Urinary bladder (tissue), 4 donors: Measurements from ENCODE around the gene CORIN. TPM values are rescaled to one million over a fixed set of nuclear protein-coding genes. Genes with fewer than 3 reads are reported as not detected.

Source experiments
- DNase-seq: peaks from one replicate; pipeline ENCODE4 v3.0.0-alpha.2; 2015; ENCODE audit errors: extremely low spot score
- H3K27ac ChIP-seq: one replicate; pipeline ENCODE4 v1.5.1; 2013; ENCODE audit warnings: low read depth, mild to moderate bottlenecking, moderate library complexity
- H3K36me3 ChIP-seq: one replicate; pipeline ENCODE4 v1.6.1; 2013; ENCODE audit warnings: mild to moderate bottlenecking, moderate library complexity; ENCODE audit not compliant: insufficient read depth
- H3K4me1 ChIP-seq: one replicate; pipeline ENCODE4 v1.6.1; 2013; ENCODE audit warnings: mild to moderate bottlenecking, moderate library complexity; ENCODE audit not compliant: insufficient read depth
- H3K4me3 ChIP-seq: one replicate; pipeline ENCODE4 v1.5.1; 2013; ENCODE audit warnings: low read depth, low read length
- WGBS: extraction: QIAGEN DNeasy Blood & Tissue Kit; methylation state at CpG from one replicate; pipeline ENCODE4 v1.1.7; 2013; 5-methylcytosine and 5-hydroxymethylcytosine counted together
- polyA plus RNA-seq: library from polyadenylated mRNA; stranded (reverse); fragments of 200-250 nt; gene quantifications from one replicate; pipeline ENCODE4 v1.2.3, GENCODE V29; 2013
- total RNA-seq: library from RNA; depleted of rRNA; stranded (reverse); fragments of >200 nt; gene quantifications from one replicate; pipeline ENCODE4 v1.2.3, GENCODE V29; 2014
- donor health status: healthy with polysubstance abuse.
- donor health status: healthy.

Gene CORIN
- total and polyA plus RNA-seq, 2 donors, result 8.6 to 20.9 TPM

- no peaks in the 10 kb centered on the region for H3K36me3 ChIP-seq
- 48% methylated on average over 7 of the region's 7 CpGs for WGBS
- no peak for DNase-seq
These were observed 13.0 kb downstream of the CORIN start for GRCh38 chr4:47824840-47825239.

GRCh38 chr4:47819178-47819577, 18.7 kb downstream of the CORIN start:
- H3K4me3 ChIP-seq, result no peak overlapping the region
- H3K4me1 ChIP-seq, result no peaks in the 10 kb centered on the region
- 65% methylated on average over 1 of the region's 1 CpG for WGBS
- DNase-seq, result no peak
- H3K36me3 ChIP-seq, result no peaks in the 10 kb centered on the region
- H3K27ac ChIP-seq, result no peak overlapping the region

More at GRCh38 chr4:47824840-47825239, 13.0 kb downstream of the CORIN start:
- Histone ChIP-seq H3K4me3 (no peak overlapping the region), H3K27ac (no peak overlapping the region), H3K4me1 (no peaks in the 10 kb centered on the region)

GRCh38 chr4:47817275-47817674, 20.6 kb downstream of the CORIN start:
- no peak overlapping the region for H3K4me3 ChIP-seq
- no peaks in the 10 kb centered on the region for H3K4me1 ChIP-seq
- no peak for DNase-seq
- no peak overlapping the region for H3K27ac ChIP-seq
- no peaks in the 10 kb centered on the region for H3K36me3 ChIP-seq

DNA sequence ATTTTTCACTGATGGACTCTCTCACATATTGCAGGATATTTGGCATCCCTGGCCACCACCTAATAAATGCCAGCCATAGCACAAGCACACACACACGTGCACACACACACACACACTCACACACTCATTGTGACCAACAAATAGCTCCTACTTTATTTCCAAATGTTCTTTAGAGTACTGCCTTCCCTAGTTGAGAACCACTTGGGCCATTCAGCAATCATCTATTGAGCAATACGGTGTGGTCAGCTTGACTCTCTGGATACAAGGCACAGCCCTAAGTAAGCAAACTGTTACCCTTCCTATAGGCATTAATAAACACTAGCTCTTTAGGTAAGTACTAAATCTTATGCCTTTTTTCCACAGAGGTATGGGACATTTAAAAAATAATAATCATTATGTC, 21.1 kb downstream of the CORIN start:
- Histone ChIP-seq H3K4me3 (no peak overlapping the region), H3K4me1 (no peaks in the 10 kb centered on the region), H3K36me3 (no peaks in the 10 kb centered on the region), H3K27ac (no peak overlapping the region)
- DNase-seq, result no peak
- WGBS, result 92% methylated on average over 2 of the region's 2 CpGs

DNA sequence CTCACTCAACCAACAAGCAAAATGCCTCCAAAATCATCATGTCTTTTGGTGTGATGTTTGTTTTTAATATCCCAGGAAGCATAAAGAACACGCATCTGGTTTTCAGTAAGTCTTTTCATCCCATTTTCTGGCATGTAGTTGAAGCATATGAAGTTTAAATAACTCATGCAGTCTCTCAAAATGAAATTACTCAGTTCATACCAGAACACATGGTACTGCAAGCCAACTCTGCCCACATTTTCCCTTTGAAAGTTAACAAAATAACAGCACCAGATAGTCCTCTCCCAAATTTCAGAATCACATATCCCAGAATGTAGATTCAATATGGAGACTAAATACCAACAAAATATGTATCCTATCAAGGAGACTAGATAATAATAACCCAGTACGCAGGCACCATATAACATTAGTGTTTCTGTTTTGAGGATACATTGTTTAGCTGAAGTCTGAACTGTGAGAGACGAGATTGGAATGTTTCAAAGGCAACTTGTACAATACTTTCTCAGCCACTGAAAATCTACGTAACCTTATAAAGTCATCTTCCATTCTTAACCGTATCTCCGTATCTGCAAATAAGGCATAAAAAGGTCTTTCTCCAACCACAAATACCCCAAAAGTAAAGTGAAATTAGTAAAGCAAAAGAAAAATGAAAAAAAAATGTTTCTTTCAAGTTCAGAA, 23.1 kb downstream of the CORIN start:
- H3K36me3 ChIP-seq, result no peaks in the 10 kb centered on the region
- no peak for DNase-seq
- H3K4me1 ChIP-seq, result no peaks in the 10 kb centered on the region
- H3K4me3 ChIP-seq, result no peak overlapping the region
- H3K27ac ChIP-seq, result no peak overlapping the region
- 47% methylated on average over 6 of the region's 6 CpGs for WGBS

DNA sequence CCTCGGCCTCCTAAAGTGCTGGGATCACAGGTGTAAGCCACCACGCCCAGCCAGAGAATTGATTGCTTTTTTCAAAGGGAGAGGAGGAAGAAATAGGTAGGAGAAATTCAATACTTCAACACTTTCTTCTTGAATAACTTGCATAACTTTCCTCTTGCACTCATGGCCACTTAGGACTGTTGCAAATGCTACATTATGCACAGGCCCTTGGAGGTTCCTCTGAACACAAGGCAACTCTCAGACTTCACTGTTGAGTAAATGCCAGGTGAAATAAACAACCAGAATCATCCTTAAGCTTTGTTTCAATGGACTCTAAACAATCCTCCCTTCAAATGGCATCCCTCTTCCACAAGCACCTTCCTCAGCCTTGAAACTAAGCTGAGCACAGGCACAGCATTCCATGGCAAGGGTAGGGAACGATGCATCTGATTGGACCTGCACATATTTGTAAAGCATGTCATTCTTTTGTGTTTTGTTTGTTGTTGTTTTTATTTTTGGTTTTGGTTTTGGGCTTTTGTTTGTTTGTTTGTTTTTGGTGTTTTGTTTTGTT, 28.1 kb downstream of the CORIN start:
- Histone ChIP-seq H3K4me1 (no peaks in the 10 kb centered on the region), H3K27ac (no peak overlapping the region), H3K4me3 (no peak overlapping the region), H3K36me3 (no peaks in the 10 kb centered on the region)
- DNase-seq, result no peak
- WGBS, result 87% methylated on average over 3 of the region's 3 CpGs

DNA sequence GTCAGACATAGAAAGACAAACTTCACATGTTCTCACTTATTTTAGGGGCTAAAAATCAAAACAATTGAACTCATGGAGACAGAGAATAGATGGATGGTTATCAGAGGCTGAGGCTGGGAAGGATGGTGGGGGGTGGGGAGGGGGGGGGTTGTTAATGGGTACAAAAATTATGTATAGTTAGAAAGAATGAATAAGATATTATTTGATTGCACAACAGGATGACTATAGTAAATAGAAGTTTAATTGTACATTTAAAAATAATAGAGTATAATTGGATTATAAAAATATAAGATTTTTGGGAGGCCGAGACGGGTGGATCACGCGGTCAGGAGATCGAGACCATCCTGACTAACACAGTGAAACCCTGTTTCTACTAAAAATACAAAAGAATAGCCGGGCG, 33.3 kb downstream of the CORIN start:
- Histone ChIP-seq H3K4me3 (no peak overlapping the region), H3K27ac (no peak overlapping the region), H3K4me1 (no peaks in the 10 kb centered on the region), H3K36me3 (no peaks in the 10 kb centered on the region)
- 98% methylated on average over 7 of the region's 7 CpGs for WGBS
- DNase-seq, result no peak

DNA sequence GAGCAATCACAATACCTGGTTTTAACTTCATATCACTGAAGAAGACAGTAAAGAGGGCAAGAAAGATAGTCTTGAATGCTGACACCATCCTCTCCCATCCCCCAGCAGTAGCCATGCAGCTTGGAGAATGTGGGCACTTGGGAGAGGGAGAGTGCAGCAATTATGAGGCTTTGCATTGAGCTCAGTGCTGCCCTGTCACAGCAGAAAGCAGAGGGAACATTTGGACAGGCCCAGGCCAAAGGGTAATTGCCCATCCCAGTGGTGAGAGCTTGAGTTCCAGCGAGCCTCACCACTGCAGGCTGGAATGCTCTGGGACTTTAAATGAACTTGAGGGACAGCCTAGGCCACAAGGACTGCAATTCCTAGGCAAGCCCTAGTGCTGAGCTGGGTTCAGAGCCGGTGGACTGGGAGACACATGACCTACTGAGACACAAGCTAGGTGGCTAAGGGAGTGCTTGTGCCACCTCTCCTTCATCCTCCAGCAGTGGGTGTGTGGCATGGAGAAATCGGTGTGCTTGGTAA, 36.3 kb downstream of the CORIN start:
- no peak for DNase-seq
- WGBS, result 81% methylated on average over 3 of the region's 3 CpGs
- H3K27ac ChIP-seq, result no peak overlapping the region

GRCh38 chr4:47798165-47798564, 39.7 kb downstream of the CORIN start:
- no peak for DNase-seq
- Histone ChIP-seq H3K36me3 (no peaks in the 10 kb centered on the region), H3K27ac (no peak overlapping the region), H3K4me3 (no peak overlapping the region), H3K4me1 (no peaks in the 10 kb centered on the region)
- 28% methylated on average over 3 of the region's 3 CpGs for WGBS

More for the DNA sequence above, 36.3 kb downstream of the CORIN start:
- no peak overlapping the region for H3K4me3 ChIP-seq
- H3K36me3 ChIP-seq, result no peaks in the 10 kb centered on the region
- no peaks in the 10 kb centered on the region for H3K4me1 ChIP-seq

GRCh38 chr4:47791965-47792364, 45.9 kb downstream of the CORIN start:
- WGBS, result 35% methylated on average over 2 of the region's 2 CpGs
- DNase-seq, result no peak
- no peak overlapping the region for H3K4me3 ChIP-seq
- no peak overlapping the region for H3K27ac ChIP-seq
- H3K36me3 ChIP-seq, result no peaks in the 10 kb centered on the region
- no peaks in the 10 kb centered on the region for H3K4me1 ChIP-seq

- no peak for DNase-seq
- H3K27ac ChIP-seq, result no peak overlapping the region
- H3K36me3 ChIP-seq, result no peaks in the 10 kb centered on the region
- no peak overlapping the region for H3K4me3 ChIP-seq
- H3K4me1 ChIP-seq, result no peaks in the 10 kb centered on the region
- WGBS, result 93% methylated on average over 8 of the region's 8 CpGs
These were observed 47.8 kb downstream of the CORIN start for GRCh38 chr4:47790105-47790504.

GRCh38 chr4:47788126-47788525, 49.7 kb downstream of the CORIN start:
- Histone ChIP-seq H3K4me3 (no peak overlapping the region), H3K27ac (no peak overlapping the region), H3K4me1 (no peaks in the 10 kb centered on the region), H3K36me3 (no peaks in the 10 kb centered on the region)
- no peak for DNase-seq
- 58% methylated on average over 2 of the region's 2 CpGs for WGBS

- no peak overlapping the region for H3K27ac ChIP-seq
- WGBS, result 67% methylated on average over 4 of the region's 4 CpGs
- H3K4me3 ChIP-seq, result no peak overlapping the region
- no peaks in the 10 kb centered on the region for H3K4me1 ChIP-seq
- no peaks in the 10 kb centered on the region for H3K36me3 ChIP-seq
- DNase-seq, result no peak
These were observed 50.9 kb downstream of the CORIN start for GRCh38 chr4:47786958-47787370.

GRCh38 chr4:47785153-47785552, 52.7 kb downstream of the CORIN start:
- no peak overlapping the region for H3K4me3 ChIP-seq
- WGBS, result 40% methylated on average over 3 of the region's 3 CpGs
- no peak overlapping the region for H3K27ac ChIP-seq
- no peak for DNase-seq
- no peaks in the 10 kb centered on the region for H3K4me1 ChIP-seq
- no peaks in the 10 kb centered on the region for H3K36me3 ChIP-seq
